8988T (cell line): ENCODE measurements around the gene HSPB9.

ENCODE experiments used
- DNase-seq: peaks from one replicate; pipeline ENCODE4 v3.0.0; 2011

The HSPB9 gene

GRCh38 chr17:42122371-42123303 lies at the start of gene HSPB9:
Gene HSPB9 (plus strand): TSS chr17:42122804. CDS start chr17:42122851, 47 bp downstream.
- DNase-seq = no peak

GRCh38 chr17:42075789-42076188 lies 46.8 kb upstream of the HSPB9 start:
- no peak for DNase-seq

- no peak for DNase-seq
These were observed 45.6 kb upstream of the HSPB9 start for GRCh38 chr17:42076797-42077559.

- no peak for DNase-seq
These were observed 44.8 kb upstream of the HSPB9 start for GRCh38 chr17:42077755-42078154.

- no peak for DNase-seq
These were observed 44.1 kb upstream of the HSPB9 start for GRCh38 chr17:42078396-42079043.

- DNase-seq = no peak
These were observed 43.1 kb upstream of the HSPB9 start for GRCh38 chr17:42079541-42079940.

- no peak for DNase-seq
These were observed 41.0 kb upstream of the HSPB9 start for GRCh38 chr17:42081516-42082129.

- DNase-seq = no peak
These were observed 35.4 kb upstream of the HSPB9 start for GRCh38 chr17:42087042-42087701.

- no peak for DNase-seq
These were observed 34.6 kb upstream of the HSPB9 start for GRCh38 chr17:42087736-42088705.

- DNase-seq = no peak
These were observed 33.9 kb upstream of the HSPB9 start for GRCh38 chr17:42088736-42089135.

GRCh38 chr17:42090964-42091790 lies 31.4 kb upstream of the HSPB9 start:
- DNase-seq = no peak

GRCh38 chr17:42092939-42093338 lies 29.7 kb upstream of the HSPB9 start:
- no peak for DNase-seq

- DNase-seq = no peak
These were observed 28.1 kb upstream of the HSPB9 start for GRCh38 chr17:42094375-42095069.

- no peak for DNase-seq
These were observed 26.1 kb upstream of the HSPB9 start for GRCh38 chr17:42096360-42097111.

- no peak for DNase-seq
These were observed 24.6 kb upstream of the HSPB9 start, which contains the start of gene ZNF385C for GRCh38 chr17:42097691-42098631. Gene ZNF385C (minus strand): TSS chr17:42098473. CDS start chr17:42063056, 35,417 bp downstream.

- DNase-seq = no peak
These were observed 23.7 kb upstream of the HSPB9 start for GRCh38 chr17:42098730-42099399.
